Measurements from ENCODE around the gene SSTR1.

The SSTR1 gene

GRCh38 chr14:38224338-38224737, 16.6 kb downstream of the SSTR1 start:
- Histone ChIP-seq H3K27ac (ENCODE audit: low read depth, low read length) (no peak overlapping the region), H3K9me3 (ENCODE audit: insufficient read depth, low read length) (no peaks in the 10 kb centered on the region), H3K9ac (ENCODE audit: low read length) (no peak overlapping the region), H3K36me3 (ENCODE audit: low read length) (no peaks in the 10 kb centered on the region), H4K20me1 (ENCODE audit: low read depth, low read length) (no peaks in the 10 kb centered on the region), H2AFZ (ENCODE audit: low read depth, low read length, severe bottlenecking) (no peak overlapping the region), H3K9me2 (replicated peaks; ENCODE audit: insufficient read depth, low read length) (no peaks in the 10 kb centered on the region; the same call in 1 of the 2 replicates), H3K4me2 (ENCODE audit: low read depth, low read length, poor library complexity, severe bottlenecking) (no peak overlapping the region), H3K27me3 (ENCODE audit: low read length) (no peaks in the 10 kb centered on the region), H3K79me2 (ENCODE audit: insufficient read depth, low read length) (no peaks in the 10 kb centered on the region), H3F3A (ENCODE audit: insufficient read depth) (no peaks in the 10 kb centered on the region), H3K4me3 (ENCODE audit: insufficient read depth, low read length, poor library complexity, severe bottlenecking) (no peak overlapping the region)
- no peak for TF ChIP-seq EZH2phosphoT487 (conservative IDR thresholded peaks at IDR 0.05; ENCODE audit: low read length)

GRCh38 chr14:38225946-38226345, 18.2 kb downstream of the SSTR1 start:
- Histone ChIP-seq H3K27ac (ENCODE audit: low read depth, low read length) (no peak overlapping the region), H2AFZ (ENCODE audit: low read depth, low read length, severe bottlenecking) (no peak overlapping the region), H3K27me3 (ENCODE audit: low read length) (no peaks in the 10 kb centered on the region), H3K36me3 (ENCODE audit: low read length) (no peaks in the 10 kb centered on the region), H3K4me3 (ENCODE audit: insufficient read depth, low read length, poor library complexity, severe bottlenecking) (no peak overlapping the region), H3K9me3 (ENCODE audit: insufficient read depth, low read length) (no peaks in the 10 kb centered on the region), H3K4me2 (ENCODE audit: low read depth, low read length, poor library complexity, severe bottlenecking) (no peak overlapping the region), H3K79me2 (ENCODE audit: insufficient read depth, low read length) (no peaks in the 10 kb centered on the region), H3K9me2 (replicated peaks; ENCODE audit: insufficient read depth, low read length) (no peaks in the 10 kb centered on the region; the same call in 1 of the 2 replicates), H3F3A (ENCODE audit: insufficient read depth) (no peaks in the 10 kb centered on the region), H3K9ac (ENCODE audit: low read length) (no peak overlapping the region), H4K20me1 (ENCODE audit: low read depth, low read length) (no peaks in the 10 kb centered on the region)
- TF ChIP-seq EZH2phosphoT487 (conservative IDR thresholded peaks at IDR 0.05; ENCODE audit: low read length): no peak

- Histone ChIP-seq H4K20me1 (ENCODE audit: low read depth, low read length) (no peaks in the 10 kb centered on the region), H3F3A (ENCODE audit: insufficient read depth) (no peaks in the 10 kb centered on the region), H3K79me2 (ENCODE audit: insufficient read depth, low read length) (no peaks in the 10 kb centered on the region), H3K36me3 (ENCODE audit: low read length) (no peaks in the 10 kb centered on the region), H3K9me2 (replicated peaks; ENCODE audit: insufficient read depth, low read length) (no peaks in the 10 kb centered on the region), H3K27me3 (ENCODE audit: low read length) (no peaks in the 10 kb centered on the region), H3K4me2 (ENCODE audit: low read depth, low read length, poor library complexity, severe bottlenecking) (no peak overlapping the region), H2AFZ (ENCODE audit: low read depth, low read length, severe bottlenecking) (no peak overlapping the region), H3K9me3 (ENCODE audit: insufficient read depth, low read length) (no peaks in the 10 kb centered on the region), H3K4me3 (ENCODE audit: insufficient read depth, low read length, poor library complexity, severe bottlenecking) (no peak overlapping the region), H3K27ac (ENCODE audit: low read depth, low read length) (no peak overlapping the region), H3K9ac (ENCODE audit: low read length) (no peak overlapping the region)
- no peak for TF ChIP-seq CTCF (IDR thresholded peaks at IDR 0.05; ENCODE audit: insufficient read depth, low read length, poor library complexity, severe bottlenecking)
- no peak for TF ChIP-seq EZH2phosphoT487 (conservative IDR thresholded peaks at IDR 0.05; ENCODE audit: low read length)
These were observed 18.7 kb downstream of the SSTR1 start for GRCh38 chr14:38226366-38226765.

- TF ChIP-seq CTCF (IDR thresholded peaks at IDR 0.05; ENCODE audit: insufficient read depth, low read length, poor library complexity, severe bottlenecking): no peak
- TF ChIP-seq EZH2phosphoT487 (conservative IDR thresholded peaks at IDR 0.05; ENCODE audit: low read length): no peak
- Histone ChIP-seq H3K9me3 (ENCODE audit: insufficient read depth, low read length) (no peaks in the 10 kb centered on the region), H4K20me1 (ENCODE audit: low read depth, low read length) (no peaks in the 10 kb centered on the region), H3K27me3 (ENCODE audit: low read length) (no peaks in the 10 kb centered on the region), H3K36me3 (ENCODE audit: low read length) (no peaks in the 10 kb centered on the region), H3K4me3 (ENCODE audit: insufficient read depth, low read length, poor library complexity, severe bottlenecking) (no peak overlapping the region), H3F3A (ENCODE audit: insufficient read depth) (no peaks in the 10 kb centered on the region), H3K9me2 (replicated peaks; ENCODE audit: insufficient read depth, low read length) (no peaks in the 10 kb centered on the region), H3K79me2 (ENCODE audit: insufficient read depth, low read length) (no peaks in the 10 kb centered on the region), H2AFZ (ENCODE audit: low read depth, low read length, severe bottlenecking) (no peak overlapping the region), H3K27ac (ENCODE audit: low read depth, low read length) (no peak overlapping the region), H3K9ac (ENCODE audit: low read length) (no peak overlapping the region), H3K4me2 (ENCODE audit: low read depth, low read length, poor library complexity, severe bottlenecking) (no peak overlapping the region)
These were observed 25.5 kb downstream of the SSTR1 start for GRCh38 chr14:38233218-38233617.
